IPS-NIHi7 (cell line): ENCODE data around the gene COX7A1.

ENCODE experiments used
- DNase-seq: peaks from one replicate; pipeline ENCODE4 v3.0.0; 2012; ENCODE audit warnings: mixed read lengths; ENCODE audit errors: extremely low spot score

The COX7A1 gene

GRCh38 chr19:36113425-36113824 lies 38.8 kb downstream of the COX7A1 start:
- no peak for DNase-seq

- no peak for DNase-seq
These were observed 39.6 kb downstream of the COX7A1 start for GRCh38 chr19:36112678-36113077.

- no peak for DNase-seq
These were observed 41.1 kb downstream of the COX7A1 start for GRCh38 chr19:36111200-36111539.

- peak; percentile 67 for DNase-seq
These were observed 41.6 kb downstream of the COX7A1 start, which contains the start of gene OVOL3 for GRCh38 chr19:36110487-36111199. OVOL3 (plus strand) TSS chr19:36111143; CDS start chr19:36111203, 60 bp downstream.

- no peak for DNase-seq
These were observed 43.6 kb downstream of the COX7A1 start for GRCh38 chr19:36108684-36109083.

GRCh38 chr19:36106991-36107390 lies 45.3 kb downstream of the COX7A1 start:
- DNase-seq: no peak

GRCh38 chr19:36106441-36106840 lies 45.8 kb downstream of the COX7A1 start:
- DNase-seq: no peak

- DNase-seq: no peak
These were observed 48.2 kb downstream of the COX7A1 start for GRCh38 chr19:36103842-36104552.

- DNase-seq: no peak
These were observed 49.1 kb downstream of the COX7A1 start for GRCh38 chr19:36103040-36103626.

GRCh38 chr19:36101550-36102327 lies 50.5 kb downstream of the COX7A1 start:
- no peak for DNase-seq
